Measurements from ENCODE around the gene GATM. TPM values are rescaled to one million over a fixed set of nuclear protein-coding genes. Genes with fewer than 3 reads are reported as not detected.

Gene GATM, protein sequence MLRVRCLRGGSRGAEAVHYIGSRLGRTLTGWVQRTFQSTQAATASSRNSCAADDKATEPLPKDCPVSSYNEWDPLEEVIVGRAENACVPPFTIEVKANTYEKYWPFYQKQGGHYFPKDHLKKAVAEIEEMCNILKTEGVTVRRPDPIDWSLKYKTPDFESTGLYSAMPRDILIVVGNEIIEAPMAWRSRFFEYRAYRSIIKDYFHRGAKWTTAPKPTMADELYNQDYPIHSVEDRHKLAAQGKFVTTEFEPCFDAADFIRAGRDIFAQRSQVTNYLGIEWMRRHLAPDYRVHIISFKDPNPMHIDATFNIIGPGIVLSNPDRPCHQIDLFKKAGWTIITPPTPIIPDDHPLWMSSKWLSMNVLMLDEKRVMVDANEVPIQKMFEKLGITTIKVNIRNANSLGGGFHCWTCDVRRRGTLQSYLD
- total RNA-seq, result 1 to 10 TPM; 1.5 to 1.6 TPM

- peak within 1 kb of the TSS; percentile 68 for H3K4me3 Mint-ChIP-seq
- DNase-seq (peak; percentile 39), ATAC-seq (peak; percentile 85)
- peaks cover 57% of the 10 kb centered on the region for H3K27me3 Mint-ChIP-seq (ENCODE audit: low read depth)
- H3K27ac Mint-ChIP-seq, result no peak within 1 kb of the TSS
- no peaks in the 10 kb centered on the region for H3K9me3 Mint-ChIP-seq (ENCODE audit: insufficient read depth)
- peaks cover 24% of the 10 kb centered on the region for H3K4me1 Mint-ChIP-seq (ENCODE audit: low read depth)
- H3K36me3 Mint-ChIP-seq (ENCODE audit: low read depth), result no peaks in the 10 kb centered on the region
- ChIA-PET CTCF (interaction anchor here (2.0 kb wide), 1 partner anchor 174 kb away, joined by 8 read pairs; no protein-coding TSS in a partner anchor), POLR2A (no interaction called here)
Observed at GRCh38 chr15:45378149-45378912, at the start of gene GATM. TSS of gene GATM (minus strand) at chr15:45378544. CDS start at chr15:45378453, 91 bp downstream.

- H3K36me3 Mint-ChIP-seq (ENCODE audit: low read depth), result peaks cover 2% of the 10 kb centered on the region
- POLR2A ChIA-PET, result no interaction called here
- peaks cover 13% of the 10 kb centered on the region for H3K27me3 Mint-ChIP-seq (ENCODE audit: low read depth)
- ATAC-seq (no peak), DNase-seq (no peak)
- CTCF ChIA-PET, result interaction anchor here (0.8 to 2.4 kb wide), 2 partner anchors 30 to 187 kb away, joined by 4 to 10 read pairs; no protein-coding TSS in a partner anchor
- H3K4me3 Mint-ChIP-seq, result no peak overlapping the region
- no peaks in the 10 kb centered on the region for H3K9me3 Mint-ChIP-seq (ENCODE audit: insufficient read depth)
- H3K27ac Mint-ChIP-seq, result no peak overlapping the region
- peaks cover 10% of the 10 kb centered on the region for H3K4me1 Mint-ChIP-seq (ENCODE audit: low read depth)
Observed at GRCh38 chr15:45427085-45427484, 48.7 kb upstream of the GATM start.

- ChIA-PET CTCF (interaction anchor here (1.7 kb wide), 1 partner anchor 34 kb away, joined by 3 read pairs; no protein-coding TSS in a partner anchor), POLR2A (interaction anchor here (1.1 kb wide), 1 partner anchor 23 kb away, joined by 4 read pairs; a partner anchor contains a TSS)
- no peak for ATAC-seq
Observed at GRCh38 chr15:45425135-45425534, 46.8 kb upstream of the GATM start.

GRCh38 chr15:45424429-45424828 is 46.1 kb upstream of the GATM start:
- peaks cover 3% of the 10 kb centered on the region for H3K27me3 Mint-ChIP-seq (ENCODE audit: low read depth)
- no peaks in the 10 kb centered on the region for H3K4me1 Mint-ChIP-seq (ENCODE audit: low read depth)
- H3K9me3 Mint-ChIP-seq (ENCODE audit: insufficient read depth), result no peaks in the 10 kb centered on the region
- no peak overlapping the region for H3K4me3 Mint-ChIP-seq
- ChIA-PET POLR2A (no interaction called here), CTCF (interaction anchor here (1.3 to 1.7 kb wide), 3 partner anchors 33 to 187 kb away, joined by 3 to 5 read pairs (median 4); no protein-coding TSS in a partner anchor)
- DNase-seq (no peak), ATAC-seq (no peak)
- no peak overlapping the region for H3K27ac Mint-ChIP-seq
- peaks cover 15% of the 10 kb centered on the region for H3K36me3 Mint-ChIP-seq (ENCODE audit: low read depth)

More at GRCh38 chr15:45425135-45425534, 46.8 kb upstream of the GATM start:
- H3K4me1 Mint-ChIP-seq (ENCODE audit: low read depth), result peaks cover 3% of the 10 kb centered on the region
- no peak overlapping the region for H3K4me3 Mint-ChIP-seq
- peaks cover 3% of the 10 kb centered on the region for H3K27me3 Mint-ChIP-seq (ENCODE audit: low read depth)
- peaks cover 9% of the 10 kb centered on the region for H3K36me3 Mint-ChIP-seq (ENCODE audit: low read depth)
- no peak overlapping the region for H3K27ac Mint-ChIP-seq
- no peaks in the 10 kb centered on the region for H3K9me3 Mint-ChIP-seq (ENCODE audit: insufficient read depth)
- no peak for DNase-seq

DNA sequence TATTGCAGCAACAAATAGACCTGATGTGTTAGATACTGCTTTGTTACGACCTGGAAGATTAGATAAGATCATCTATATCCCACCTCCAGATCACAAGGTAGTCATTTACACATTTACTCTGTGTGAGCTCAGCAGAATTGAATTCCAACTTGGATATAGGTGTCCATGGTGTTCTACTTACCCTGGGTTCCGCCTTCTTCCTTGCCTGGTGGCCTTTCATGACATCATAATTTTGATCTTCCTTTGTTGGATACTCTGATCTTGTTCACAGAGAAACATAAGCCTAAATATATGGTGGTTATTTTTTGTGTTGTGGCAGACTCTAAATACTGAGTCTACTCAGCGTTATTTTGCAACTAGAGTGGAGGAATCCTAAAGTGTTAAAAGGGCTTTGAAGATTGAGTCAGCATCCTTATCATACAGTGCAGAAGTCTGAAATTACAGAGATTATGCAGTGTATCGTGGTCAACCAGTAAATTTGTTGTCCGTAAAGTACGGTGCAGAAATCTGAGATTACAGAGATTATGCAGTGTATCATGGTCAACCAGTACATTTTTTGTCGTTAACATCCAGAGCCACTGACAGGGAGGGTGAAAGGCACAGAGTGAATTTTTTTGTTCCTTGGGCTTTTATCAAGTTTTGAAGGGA is 39.1 kb upstream of the GATM start:
- DNase-seq (no peak), ATAC-seq (no peak)
- peaks cover 17% of the 10 kb centered on the region for H3K4me1 Mint-ChIP-seq (ENCODE audit: low read depth)
- CTCF ChIA-PET, result interaction anchor here (0.9 to 1.0 kb wide), 2 partner anchors 13 to 37 kb away, joined by 3 to 7 read pairs; no protein-coding TSS in a partner anchor
- no peak overlapping the region for H3K27ac Mint-ChIP-seq
- H3K4me3 Mint-ChIP-seq, result no peak overlapping the region
- H3K27me3 Mint-ChIP-seq (ENCODE audit: low read depth), result no peaks in the 10 kb centered on the region
- no peaks in the 10 kb centered on the region for H3K9me3 Mint-ChIP-seq (ENCODE audit: insufficient read depth)
- H3K36me3 Mint-ChIP-seq (ENCODE audit: low read depth), result peaks cover 58% of the 10 kb centered on the region
- POLR2A ChIA-PET, result no interaction called here

DNA sequence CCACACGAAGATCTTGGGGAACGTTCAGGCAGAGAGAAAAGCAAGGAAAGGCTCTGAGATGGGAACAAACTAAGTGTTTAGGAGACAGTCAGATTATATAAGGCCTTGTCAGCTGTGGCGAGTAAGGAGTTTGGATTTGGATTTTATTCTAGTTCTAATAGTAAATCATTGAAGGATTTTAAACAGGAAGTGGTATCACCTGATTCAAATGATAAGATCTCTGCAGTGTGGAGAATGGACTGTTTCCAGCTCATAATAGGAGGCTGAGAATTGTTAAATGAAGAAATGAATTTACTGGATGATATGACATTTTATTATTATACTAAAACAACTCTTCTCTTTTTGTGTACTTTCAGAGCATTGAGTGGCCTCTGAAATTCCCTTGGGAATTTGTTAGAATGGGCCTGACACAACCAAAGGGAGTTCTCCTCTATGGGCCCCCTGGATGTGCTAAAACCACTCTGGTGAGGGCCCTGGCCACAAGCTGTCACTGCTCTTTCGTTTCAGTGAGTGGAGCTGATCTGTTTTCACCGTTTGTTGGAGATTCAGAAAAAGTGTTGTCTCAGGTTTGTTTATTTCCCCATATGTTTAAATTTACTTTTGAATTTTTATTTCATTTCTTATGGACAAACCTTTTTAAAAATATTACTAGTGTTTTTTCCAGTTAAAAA is 36.0 kb upstream of the GATM start:
- no peaks in the 10 kb centered on the region for H3K27me3 Mint-ChIP-seq (ENCODE audit: low read depth)
- DNase-seq (no peak), ATAC-seq (peak; percentile 44)
- ChIA-PET CTCF (interaction anchor here (1.0 to 4.0 kb wide), 8 partner anchors 10 to 250 kb away, joined by 3 to 30 read pairs (median 4); no protein-coding TSS in a partner anchor), POLR2A (interaction anchor here (3.4 kb wide), 1 partner anchor 12 kb away, joined by 13 read pairs; a partner anchor contains a TSS)
- H3K9me3 Mint-ChIP-seq (ENCODE audit: insufficient read depth), result no peaks in the 10 kb centered on the region
- H3K27ac Mint-ChIP-seq, result peak overlapping the region; percentile 57
- H3K4me1 Mint-ChIP-seq (ENCODE audit: low read depth), result peaks cover 17% of the 10 kb centered on the region
- peaks cover 56% of the 10 kb centered on the region for H3K36me3 Mint-ChIP-seq (ENCODE audit: low read depth)
- no peak overlapping the region for H3K4me3 Mint-ChIP-seq

- POLR2A ChIA-PET, result no interaction called here
Observed at GRCh38 chr15:45409596-45409995, 31.3 kb upstream of the GATM start.

GRCh38 chr15:45407786-45408185 is 29.4 kb upstream of the GATM start:
- Mint-ChIP-seq H3K27ac (no peak overlapping the region), H3K4me1 (ENCODE audit: low read depth) (peaks cover 22% of the 10 kb centered on the region), H3K9me3 (ENCODE audit: insufficient read depth) (no peaks in the 10 kb centered on the region), H3K4me3 (no peak overlapping the region), H3K27me3 (ENCODE audit: low read depth) (no peaks in the 10 kb centered on the region), H3K36me3 (ENCODE audit: low read depth) (peaks cover 45% of the 10 kb centered on the region)
- CTCF ChIA-PET, result interaction anchor here (1.5 kb wide), 1 partner anchor 9 kb away, joined by 3 read pairs; no protein-coding TSS in a partner anchor
- no peak for DNase-seq
- no peak for ATAC-seq
- POLR2A ChIA-PET, result no interaction called here

More at GRCh38 chr15:45409596-45409995, 31.3 kb upstream of the GATM start:
- no peak for DNase-seq
- no peak for ATAC-seq
- Mint-ChIP-seq H3K4me3 (no peak overlapping the region), H3K36me3 (ENCODE audit: low read depth) (peaks cover 53% of the 10 kb centered on the region), H3K9me3 (ENCODE audit: insufficient read depth) (no peaks in the 10 kb centered on the region), H3K27ac (no peak overlapping the region), H3K4me1 (ENCODE audit: low read depth) (peaks cover 32% of the 10 kb centered on the region), H3K27me3 (ENCODE audit: low read depth) (no peaks in the 10 kb centered on the region)
- CTCF ChIA-PET, result interaction anchor here (1.0 to 3.6 kb wide), 4 partner anchors 9 to 245 kb away, joined by 3 to 19 read pairs (median 5); no protein-coding TSS in a partner anchor

- Mint-ChIP-seq H3K27ac (peak overlapping the region; percentile 86), H3K4me3 (peak overlapping the region; percentile 97), H3K4me1 (ENCODE audit: low read depth) (peaks cover 29% of the 10 kb centered on the region), H3K9me3 (ENCODE audit: insufficient read depth) (no peaks in the 10 kb centered on the region), H3K27me3 (ENCODE audit: low read depth) (no peaks in the 10 kb centered on the region), H3K36me3 (ENCODE audit: low read depth) (peaks cover 25% of the 10 kb centered on the region)
- ATAC-seq (peak; percentile 16), DNase-seq (peak; percentile 42)
- CTCF ChIA-PET, result interaction anchor here (0.6 to 7.3 kb wide), 19 partner anchors 9 to 285 kb away, joined by 3 to 82 read pairs (median 6); no protein-coding TSS in a partner anchor
- POLR2A ChIA-PET, result interaction anchor here (0.7 to 2.2 kb wide), 15 partner anchors 10 to 240 kb away, joined by 3 to 35 read pairs (median 4); partner anchors contain the start of gene BLOC1S6
Observed at GRCh38 chr15:45402955-45403877, 24.9 kb upstream of the GATM start.
